GM23338 (cell line): ENCODE measurements around the gene FAM227B. TPM values are rescaled to one million over a fixed set of nuclear protein-coding genes. Genes with fewer than 3 reads are reported as not detected.

Experiments
- ATAC-seq: fragments of 200-7000 bp; cut with Tn5 transposase; 3 replicates; pipeline ENCODE4 v1.9.1; 2020
- DNase-seq: peaks from one replicate; pipeline ENCODE4 v3.0.0-alpha.2; 2015; ENCODE audit warnings: low spot score
- H2AFZ ChIP-seq: fragments of 200-600 bp; sonication (generic); 2 replicates; pipeline ENCODE4 v1.8.0; 2016; ENCODE audit warnings: antibody characterized with exemption, mild to moderate bottlenecking, moderate library complexity
- H3F3A ChIP-seq: fragments of 200-600 bp; sonication (generic); replicated peaks from 2 replicates; pipeline ENCODE4 v1.8.0; 2017; ENCODE audit warnings: antibody characterized with exemption, mixed run types, low read depth
- H3K27ac ChIP-seq: fragments of 200-600 bp; sonication (generic); 2 replicates; pipeline ENCODE4 v1.6.1; 2016; ENCODE audit warnings: low read depth
- H3K27me3 ChIP-seq: fragments of 200-600 bp; sonication (generic); 2 replicates; pipeline ENCODE4 v1.8.0; 2016; ENCODE audit warnings: mild to moderate bottlenecking, mixed run types, moderate library complexity; ENCODE audit not compliant: insufficient read depth
- H3K36me3 ChIP-seq: fragments of 200-600 bp; sonication (generic); 2 replicates; pipeline ENCODE4 v1.8.0; 2016; ENCODE audit warnings: mild to moderate bottlenecking; ENCODE audit not compliant: insufficient read depth
- H3K4me1 ChIP-seq: fragments of 200-600 bp; sonication (generic); 2 replicates; pipeline ENCODE4 v1.8.0; 2016; ENCODE audit warnings: mild to moderate bottlenecking, moderate library complexity; ENCODE audit not compliant: insufficient read depth
- H3K4me2 ChIP-seq: fragments of 200-600 bp; sonication (generic); 2 replicates; pipeline ENCODE4 v1.7.1; 2017; ENCODE audit warnings: mixed run types
- H3K4me3 ChIP-seq: fragments of 200-600 bp; sonication (generic); 2 replicates; pipeline ENCODE4 v1.6.1; 2016; ENCODE audit warnings: mixed run types
- H3K79me2 ChIP-seq: fragments of 200-600 bp; sonication (generic); replicated peaks from 2 replicates; pipeline ENCODE4 v1.8.0; 2017; ENCODE audit warnings: mild to moderate bottlenecking; ENCODE audit not compliant: insufficient read depth
- H3K9me2 ChIP-seq: fragments of 200-600 bp; sonication (generic); 2 replicates; pipeline ENCODE4 v1.8.0; 2017; ENCODE audit not compliant: insufficient read depth
- H4K20me1 ChIP-seq: fragments of 200-600 bp; sonication (generic); replicated peaks from 2 replicates; pipeline ENCODE4 v1.8.0; 2017; ENCODE audit warnings: mild to moderate bottlenecking; ENCODE audit not compliant: insufficient read depth
- H3K27ac Mint-ChIP-seq: 2 replicates; pipeline ENCODE4 v1.8.0; 2020; ENCODE audit warnings: inconsistent platforms, mild to moderate bottlenecking, moderate library complexity, mixed read lengths
- H3K27me3 Mint-ChIP-seq: 3 replicates; pipeline ENCODE4 v1.8.0; 2022; ENCODE audit warnings: low read depth, mild to moderate bottlenecking, moderate library complexity, mixed read lengths, inconsistent platforms; ENCODE audit not compliant: insufficient read depth, poor library complexity
- H3K36me3 Mint-ChIP-seq: 3 replicates; pipeline ENCODE4 v1.8.0; 2021; ENCODE audit warnings: low read depth, mild to moderate bottlenecking, inconsistent platforms, moderate library complexity, mixed read lengths
- H3K4me1 Mint-ChIP-seq: 3 replicates; pipeline ENCODE4 v1.8.0; 2020; ENCODE audit warnings: mild to moderate bottlenecking, inconsistent platforms, mixed read lengths
- H3K4me3 Mint-ChIP-seq: 3 replicates; pipeline ENCODE4 v1.8.0; 2021; ENCODE audit warnings: moderate library complexity, mild to moderate bottlenecking, inconsistent platforms, mixed read lengths
- H3K9me3 Mint-ChIP-seq: 3 replicates; pipeline ENCODE4 v1.8.0; 2020; ENCODE audit warnings: moderate library complexity, mild to moderate bottlenecking, inconsistent platforms, mixed read lengths
- CREB1 ChIP-seq: fragments of 250-450 bp; sonication (Bioruptor Pico); IDR thresholded peaks from 2 replicates; pipeline ENCODE4 v1.5.0; 2020; ENCODE audit warnings: low read depth, mild to moderate bottlenecking, moderate library complexity
- EZH2phosphoT487 ChIP-seq: fragments of 200-600 bp; sonication (generic); IDR thresholded peaks from one replicate; pipeline ENCODE4 v1.8.1; 2018; ENCODE audit warnings: antibody characterized with exemption; ENCODE audit not compliant: unreplicated experiment
- NANOG ChIP-seq: IDR thresholded peaks from 2 replicates; pipeline ENCODE4 v1.6.1; 2016; ENCODE audit warnings: antibody characterized with exemption, borderline replicate concordance
- STAT1 ChIP-seq: IDR thresholded peaks from one replicate; pipeline ENCODE4 v1.6.1; 2016; ENCODE audit warnings: antibody characterized with exemption; ENCODE audit not compliant: unreplicated experiment
- ZNF114 ChIP-seq: fragments of 250-450 bp; sonication (Bioruptor Pico); IDR thresholded peaks from 2 replicates; pipeline ENCODE4 v1.5.0; 2020; ENCODE audit warnings: mild to moderate bottlenecking, moderate library complexity
- ZNF331 ChIP-seq: fragments of 250-450 bp; sonication (Bioruptor Pico); IDR thresholded peaks from 2 replicates; pipeline ENCODE4 v1.5.0; 2020; ENCODE audit warnings: low read depth, mild to moderate bottlenecking, moderate library complexity
- polyA plus RNA-seq: library from polyadenylated mRNA; unstranded; fragments of >200 nt; fragmentation: Nextera tagmentation; extraction: Ambion mirVana; gene quantifications from 2 replicates; pipeline ENCODE4 v1.2.1, GENCODE V29; 2016
- total RNA-seq: library from RNA; depleted of rRNA; stranded (reverse); fragments of >200 nt; shearing (Covaris generic); gene quantifications from 2 replicates; pipeline ENCODE4 v1.2.3, GENCODE V29; 2014
- TF ChIP-seq, protein P1 (sequence below): IDR thresholded peaks from one replicate; pipeline ENCODE4 v1.6.1; 2018; ENCODE audit warnings: antibody characterized with exemption; ENCODE audit not compliant: unreplicated experiment
- TF ChIP-seq, protein P2 (sequence below), 2 experiments: fragments of 200-600 bp in 1 of 2; sonication (generic) in 1 of 2; conservative IDR thresholded peaks; 2 replicates each; pipeline versions ENCODE4 v1.5.1 to v1.6.1; 2016 to 2017; ENCODE audit warnings: antibody characterized with exemption in 2 of 2, low read depth in 2 of 2, mild to moderate bottlenecking in 2 of 2, moderate library complexity in 1 of 2

FAM227B gene
- total and polyA plus RNA-seq, 2 experiments from 2014 or later: 2.6 to 10.2 TPM

DNA sequence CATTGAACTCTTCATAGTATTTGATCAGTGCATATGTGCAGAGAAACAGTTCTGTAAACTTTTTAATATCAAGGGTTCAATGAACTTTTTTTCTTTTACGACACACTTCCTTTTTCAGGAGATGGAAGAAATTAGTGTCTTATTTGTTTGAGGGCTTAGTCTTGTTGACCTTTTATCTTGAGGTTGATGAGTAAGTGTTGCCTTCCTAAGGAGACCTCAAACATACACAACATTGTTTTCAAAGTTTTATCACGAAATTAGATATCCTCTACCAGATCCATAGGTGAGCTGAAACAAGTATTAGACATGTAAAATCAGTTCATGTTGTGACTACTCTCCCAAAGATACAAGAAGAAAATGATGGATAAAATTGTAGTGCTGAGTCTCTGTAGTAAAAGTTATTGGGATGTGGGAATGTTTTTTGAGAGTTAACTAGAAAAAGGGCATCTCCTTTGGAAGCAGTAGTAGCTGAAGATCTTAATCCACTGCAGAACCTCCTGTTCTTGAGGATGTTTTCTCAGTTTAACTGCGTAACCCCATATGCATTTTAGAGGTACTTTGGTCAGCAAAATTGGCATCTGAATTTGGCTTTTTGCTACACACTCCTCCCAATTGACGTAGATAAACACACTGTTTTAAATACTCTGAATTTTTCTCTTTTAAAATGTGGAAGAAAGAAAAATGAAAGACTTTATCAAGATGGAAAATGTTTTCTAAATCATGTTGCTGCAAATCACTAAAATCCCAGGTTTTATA lies 333.8 kb downstream of the FAM227B start:
- H3K9me2 ChIP-seq: peaks cover 11% of the 10 kb centered on the region
- H3F3A ChIP-seq: no peaks in the 10 kb centered on the region
- TF ChIP-seq NANOG (no peak), STAT1 (no peak), ZNF331 (CRISPR knock-in tag) (no peak), CREB1 (CRISPR knock-in tag) (no peak), ZNF114 (CRISPR knock-in tag) (no peak)
- TF ChIP-seq, protein P1, sequence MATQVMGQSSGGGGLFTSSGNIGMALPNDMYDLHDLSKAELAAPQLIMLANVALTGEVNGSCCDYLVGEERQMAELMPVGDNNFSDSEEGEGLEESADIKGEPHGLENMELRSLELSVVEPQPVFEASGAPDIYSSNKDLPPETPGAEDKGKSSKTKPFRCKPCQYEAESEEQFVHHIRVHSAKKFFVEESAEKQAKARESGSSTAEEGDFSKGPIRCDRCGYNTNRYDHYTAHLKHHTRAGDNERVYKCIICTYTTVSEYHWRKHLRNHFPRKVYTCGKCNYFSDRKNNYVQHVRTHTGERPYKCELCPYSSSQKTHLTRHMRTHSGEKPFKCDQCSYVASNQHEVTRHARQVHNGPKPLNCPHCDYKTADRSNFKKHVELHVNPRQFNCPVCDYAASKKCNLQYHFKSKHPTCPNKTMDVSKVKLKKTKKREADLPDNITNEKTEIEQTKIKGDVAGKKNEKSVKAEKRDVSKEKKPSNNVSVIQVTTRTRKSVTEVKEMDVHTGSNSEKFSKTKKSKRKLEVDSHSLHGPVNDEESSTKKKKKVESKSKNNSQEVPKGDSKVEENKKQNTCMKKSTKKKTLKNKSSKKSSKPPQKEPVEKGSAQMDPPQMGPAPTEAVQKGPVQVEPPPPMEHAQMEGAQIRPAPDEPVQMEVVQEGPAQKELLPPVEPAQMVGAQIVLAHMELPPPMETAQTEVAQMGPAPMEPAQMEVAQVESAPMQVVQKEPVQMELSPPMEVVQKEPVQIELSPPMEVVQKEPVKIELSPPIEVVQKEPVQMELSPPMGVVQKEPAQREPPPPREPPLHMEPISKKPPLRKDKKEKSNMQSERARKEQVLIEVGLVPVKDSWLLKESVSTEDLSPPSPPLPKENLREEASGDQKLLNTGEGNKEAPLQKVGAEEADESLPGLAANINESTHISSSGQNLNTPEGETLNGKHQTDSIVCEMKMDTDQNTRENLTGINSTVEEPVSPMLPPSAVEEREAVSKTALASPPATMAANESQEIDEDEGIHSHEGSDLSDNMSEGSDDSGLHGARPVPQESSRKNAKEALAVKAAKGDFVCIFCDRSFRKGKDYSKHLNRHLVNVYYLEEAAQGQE: no peak
- TF ChIP-seq, protein P2, sequence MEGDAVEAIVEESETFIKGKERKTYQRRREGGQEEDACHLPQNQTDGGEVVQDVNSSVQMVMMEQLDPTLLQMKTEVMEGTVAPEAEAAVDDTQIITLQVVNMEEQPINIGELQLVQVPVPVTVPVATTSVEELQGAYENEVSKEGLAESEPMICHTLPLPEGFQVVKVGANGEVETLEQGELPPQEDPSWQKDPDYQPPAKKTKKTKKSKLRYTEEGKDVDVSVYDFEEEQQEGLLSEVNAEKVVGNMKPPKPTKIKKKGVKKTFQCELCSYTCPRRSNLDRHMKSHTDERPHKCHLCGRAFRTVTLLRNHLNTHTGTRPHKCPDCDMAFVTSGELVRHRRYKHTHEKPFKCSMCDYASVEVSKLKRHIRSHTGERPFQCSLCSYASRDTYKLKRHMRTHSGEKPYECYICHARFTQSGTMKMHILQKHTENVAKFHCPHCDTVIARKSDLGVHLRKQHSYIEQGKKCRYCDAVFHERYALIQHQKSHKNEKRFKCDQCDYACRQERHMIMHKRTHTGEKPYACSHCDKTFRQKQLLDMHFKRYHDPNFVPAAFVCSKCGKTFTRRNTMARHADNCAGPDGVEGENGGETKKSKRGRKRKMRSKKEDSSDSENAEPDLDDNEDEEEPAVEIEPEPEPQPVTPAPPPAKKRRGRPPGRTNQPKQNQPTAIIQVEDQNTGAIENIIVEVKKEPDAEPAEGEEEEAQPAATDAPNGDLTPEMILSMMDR (conservative IDR thresholded peaks at IDR 0.05; ENCODE audit: low read depth in 2 of 2): no peak
- peaks cover 11% of the 10 kb centered on the region for H3K4me1 ChIP-seq
- no peak overlapping the region for H3K4me3 Mint-ChIP-seq
- no peak overlapping the region for H3K27ac Mint-ChIP-seq
- H3K27ac ChIP-seq: no peak overlapping the region
- peaks cover 25% of the 10 kb centered on the region for H3K4me1 Mint-ChIP-seq
- no peak overlapping the region for H2AFZ ChIP-seq
- no peaks in the 10 kb centered on the region for H3K36me3 ChIP-seq
- H3K79me2 ChIP-seq: no peaks in the 10 kb centered on the region
- no peaks in the 10 kb centered on the region for H3K27me3 ChIP-seq
- DNase-seq (no peak), ATAC-seq (no peak)
- no peak overlapping the region for H3K4me3 ChIP-seq
- H3K36me3 Mint-ChIP-seq: peaks cover 16% of the 10 kb centered on the region
- no peaks in the 10 kb centered on the region for H4K20me1 ChIP-seq
- H3K27me3 Mint-ChIP-seq: peaks cover 3% of the 10 kb centered on the region
- H3K9me3 Mint-ChIP-seq: no peaks in the 10 kb centered on the region
- H3K4me2 ChIP-seq: no peak overlapping the region

GRCh38 chr15:49282366-49282765 lies 338.3 kb downstream of the FAM227B start:
- H3K4me3 ChIP-seq: no peak overlapping the region
- H3K36me3 Mint-ChIP-seq: peaks cover 19% of the 10 kb centered on the region
- H3K27ac Mint-ChIP-seq: no peak overlapping the region
- peaks cover 3% of the 10 kb centered on the region for H3K27me3 Mint-ChIP-seq
- H3K79me2 ChIP-seq: no peaks in the 10 kb centered on the region
- no peaks in the 10 kb centered on the region for H3F3A ChIP-seq
- no peak overlapping the region for H2AFZ ChIP-seq
- no peaks in the 10 kb centered on the region for H3K4me1 ChIP-seq
- no peaks in the 10 kb centered on the region for H4K20me1 ChIP-seq
- H3K36me3 ChIP-seq: no peaks in the 10 kb centered on the region
- no peak overlapping the region for H3K4me2 ChIP-seq
- DNase-seq (no peak), ATAC-seq (no peak)
- peaks cover 13% of the 10 kb centered on the region for H3K4me1 Mint-ChIP-seq
- no peak overlapping the region for H3K27ac ChIP-seq
- H3K4me3 Mint-ChIP-seq: no peak overlapping the region
- no peaks in the 10 kb centered on the region for H3K9me3 Mint-ChIP-seq
- H3K9me2 ChIP-seq: peaks cover 14% of the 10 kb centered on the region
- no peaks in the 10 kb centered on the region for H3K27me3 ChIP-seq
- TF ChIP-seq, protein P2 (conservative IDR thresholded peaks at IDR 0.05; ENCODE audit: low read depth in 2 of 2): no peak
- no peak for TF ChIP-seq NANOG
- TF ChIP-seq, protein P1: no peak
- no peak for TF ChIP-seq ZNF331 (CRISPR knock-in tag)
- no peak for TF ChIP-seq STAT1
- no peak for TF ChIP-seq EZH2phosphoT487
- no peak for TF ChIP-seq CREB1 (CRISPR knock-in tag)
